GM18951 (cell line): ENCODE measurements around the gene CORO2B.

Source experiments
- POLR2A ChIP-seq: IDR thresholded peaks from 4 replicates; pipeline ENCODE4 v1.6.1; 2011; ENCODE audit warnings: mild to moderate bottlenecking; ENCODE audit not compliant: insufficient read length, insufficient read depth; ENCODE audit errors: extremely low read depth
- in situ Hi-C: fragments of 300-500 bp; cut with MboI; formaldehyde crosslinking; loops from one replicate; pipeline ENCODE4 v1.12.0; 2022; ENCODE audit warnings: low sequenced_read_pairs, mixed read lengths, inconsistent platforms; ENCODE audit not compliant: unreplicated experiment

CORO2B gene

GRCh38 chr15:68658151-68658550, 79.4 kb downstream of the CORO2B start:
- no peak for TF ChIP-seq POLR2A
- in situ Hi-C loops, result no loop called here

GRCh38 chr15:68658641-68659358, 80.0 kb downstream of the CORO2B start:
- in situ Hi-C loops, result no loop called here
- no peak for TF ChIP-seq POLR2A

- in situ Hi-C loops, result loop anchor here (10.0 kb wide), 1 partner anchor 109 kb away; no protein-coding TSS in a partner anchor
- TF ChIP-seq POLR2A, result no peak
These were observed 84.7 kb downstream of the CORO2B start for GRCh38 chr15:68663526-68663925.

DNA sequence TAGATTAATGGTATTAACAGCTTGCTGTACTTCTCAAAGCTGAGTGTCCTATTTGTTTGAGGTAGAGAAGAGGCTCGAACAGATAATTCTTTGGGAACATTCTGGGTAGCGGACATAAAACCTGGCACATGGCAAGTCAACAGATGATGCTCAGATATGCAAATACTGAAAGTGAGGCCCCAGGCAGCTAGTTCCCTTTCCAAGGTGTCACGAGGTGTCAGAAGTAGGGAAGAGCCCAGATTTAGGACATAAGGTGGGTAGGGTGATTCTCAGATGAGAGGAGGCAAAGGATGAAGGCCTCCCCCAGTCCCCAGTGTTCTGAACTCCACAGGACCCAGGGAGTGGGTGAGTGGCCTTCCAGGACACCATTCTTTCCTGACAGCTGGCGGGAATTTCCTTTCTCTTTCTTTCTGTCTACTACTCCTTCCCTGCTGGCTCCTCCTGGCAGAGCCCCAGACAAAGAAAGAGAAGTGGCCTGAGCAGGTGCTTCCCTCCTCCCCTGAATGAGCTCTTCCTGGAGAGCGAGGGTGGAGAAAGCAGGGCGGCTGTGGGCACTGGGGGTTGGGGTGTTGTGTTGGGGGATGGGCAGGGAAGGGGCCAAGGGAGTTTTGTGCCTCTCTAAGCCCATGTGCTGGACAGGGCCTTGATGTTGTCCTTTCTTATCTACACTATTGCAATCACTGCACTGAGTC, 87.5 kb downstream of the CORO2B start:
- no peak for TF ChIP-seq POLR2A
- in situ Hi-C loops, result loop anchor here (10.0 kb wide), 1 partner anchor 111 kb away; no protein-coding TSS in a partner anchor

GRCh38 chr15:68666812-68667450, 88.1 kb downstream of the CORO2B start:
- in situ Hi-C loops, result loop anchor here (10.0 kb wide), 1 partner anchor 112 kb away; no protein-coding TSS in a partner anchor
- no peak for TF ChIP-seq POLR2A

GRCh38 chr15:68667800-68668625, 89.2 kb downstream of the CORO2B start:
- in situ Hi-C loops, result loop anchor here (10.0 kb wide), 1 partner anchor 113 kb away; no protein-coding TSS in a partner anchor
- TF ChIP-seq POLR2A, result no peak

- TF ChIP-seq POLR2A, result no peak
- in situ Hi-C loops, result loop anchor here (10.0 kb wide), 1 partner anchor 114 kb away; no protein-coding TSS in a partner anchor
These were observed 90.3 kb downstream of the CORO2B start for GRCh38 chr15:68668926-68669600.

GRCh38 chr15:68672251-68672650, 93.5 kb downstream of the CORO2B start:
- in situ Hi-C loops, result no loop called here
- TF ChIP-seq POLR2A, result no peak

GRCh38 chr15:68672781-68673205, 94.0 kb downstream of the CORO2B start:
- no peak for TF ChIP-seq POLR2A
- in situ Hi-C loops, result no loop called here

GRCh38 chr15:68674975-68675374, 96.2 kb downstream of the CORO2B start:
- in situ Hi-C loops, result no loop called here
- TF ChIP-seq POLR2A, result no peak

- no peak for TF ChIP-seq POLR2A
- in situ Hi-C loops, result no loop called here
These were observed 97.3 kb downstream of the CORO2B start for GRCh38 chr15:68676011-68676605.

GRCh38 chr15:68676926-68677325, 98.1 kb downstream of the CORO2B start:
- in situ Hi-C loops, result no loop called here

More at GRCh38 chr15:68676926-68677325, 98.1 kb downstream of the CORO2B start:
- no peak for TF ChIP-seq POLR2A
